Panc1 (cell line): ENCODE results near the gene STX18. TPM values are rescaled to one million over a fixed set of nuclear protein-coding genes. Genes with fewer than 3 reads are reported as not detected.

Experiments used
- ATAC-seq: fragments of 200-7000 bp; cut with Tn5 transposase; 2 replicates; pipeline ENCODE4 v1.9.1; 2020; ENCODE audit warnings: mild to moderate bottlenecking, moderate library complexity
- BruUV-seq: library from RNA; stranded (reverse); fragments of 400-500 nt; replicated peaks from 2 replicates; lab custom pipeline; 2021; lab: Mats Ljungman, UMichigan
- CTCF ChIA-PET: fragments of 300-600 bp; sonication (Branson Sonifier 250); formaldehyde crosslinking; loops from one replicate; lab custom pipeline; 2022; ENCODE audit warnings: antibody characterized with exemption; lab: Charles Lee
- POLR2A ChIA-PET: fragments of 300-600 bp; sonication (Branson Sonifier 250); formaldehyde crosslinking; loops from one replicate; lab custom pipeline; 2022; ENCODE audit warnings: antibody characterized with exemption; lab: Charles Lee
- DNase-seq: peaks from one replicate; pipeline ENCODE4 v3.0.0-alpha.2; 2010; ENCODE audit warnings: low read depth, low spot score
- H3K27ac ChIP-seq: 2 replicates; pipeline ENCODE4 v1.5.1; 2011; ENCODE audit warnings: mild to moderate bottlenecking, low read length, inconsistent platforms
- H3K27me3 ChIP-seq: fragments of 200-500 bp; sonication (Bioruptor generic); 2 replicates; pipeline ENCODE4 v1.6.0; 2014; ENCODE audit warnings: low read length, inconsistent platforms; ENCODE audit not compliant: control insufficient read depth, insufficient read depth
- H3K36me3 ChIP-seq: fragments of 200-500 bp; sonication (Bioruptor generic); 2 replicates; pipeline ENCODE4 v1.5.1; 2014; ENCODE audit warnings: inconsistent platforms, mild to moderate bottlenecking, low read length, moderate library complexity; ENCODE audit not compliant: control insufficient read depth, insufficient read depth
- H3K4me1 ChIP-seq: 2 replicates; pipeline ENCODE4 v1.5.1; 2011; ENCODE audit warnings: inconsistent platforms, mild to moderate bottlenecking, low read length, moderate library complexity; ENCODE audit not compliant: control insufficient read depth, insufficient read depth
- H3K4me3 ChIP-seq, 2 experiments: 2 replicates each; pipeline ENCODE4 v1.5.1; 2011 to 2012; ENCODE audit warnings: low read depth in 2 of 2, low read length in 2 of 2, mild to moderate bottlenecking in 2 of 2, inconsistent platforms in 1 of 2, moderate library complexity in 1 of 2
- H3K9me3 ChIP-seq: fragments of 200-500 bp; sonication (Bioruptor generic); 2 replicates; pipeline ENCODE4 v1.5.1; 2014; ENCODE audit warnings: low read depth, mild to moderate bottlenecking, inconsistent platforms, low read length, moderate library complexity; ENCODE audit not compliant: control insufficient read depth, insufficient read depth
- POLR2AphosphoS5 ChIP-seq: IDR thresholded peaks from 2 replicates; pipeline ENCODE4 v1.6.1; 2012; ENCODE audit warnings: mild to moderate bottlenecking, low read depth, low read length, moderate library complexity
- REST ChIP-seq, 2 experiments: IDR thresholded peaks; 2 replicates each; pipeline ENCODE4 v1.6.1; 2011 to 2012; ENCODE audit warnings: low read depth in 2 of 2, control low read depth in 1 of 2, low read length in 1 of 2, mild to moderate bottlenecking in 1 of 2, moderate library complexity in 1 of 2; ENCODE audit not compliant: insufficient read depth in 1 of 2
- SIN3A ChIP-seq: IDR thresholded peaks from 2 replicates; pipeline ENCODE4 v1.6.1; 2012; ENCODE audit warnings: low read depth, mild to moderate bottlenecking, low read length, moderate library complexity, borderline replicate concordance; ENCODE audit not compliant: insufficient read depth
- TCF7L2 ChIP-seq: IDR thresholded peaks from 2 replicates; pipeline ENCODE4 v1.6.1; 2011; ENCODE audit warnings: mild to moderate bottlenecking, low read depth, low read length, inconsistent platforms
- in situ Hi-C: cut with HindIII; loops from 2 replicates; pipeline ENCODE4 v1.10.0; 2016; ENCODE audit warnings: low sequenced_read_pairs, low pct_unique_long_range_greater_than_20kb
- intact Hi-C: fragments of 100-400 bp; cut with micrococcal nuclease; formaldehyde crosslinking; loops from one replicate; pipeline ENCODE4 v1.10.0; 2022; ENCODE audit not compliant: unreplicated experiment
- total RNA-seq: library from RNA; stranded (reverse); gene quantifications from one replicate; pipeline ENCODE4 v1.2.1, GENCODE V29; 2021; ENCODE audit not compliant: unreplicated experiment
- TF ChIP-seq, protein P1 (sequence below): fragments of 450-650 bp; IDR thresholded peaks from 2 replicates; pipeline ENCODE4 v1.5.1; 2017; ENCODE audit warnings: mild to moderate bottlenecking

STX18 gene
- total RNA-seq, 1 experiment from 2014 or later = 15.0 TPM

GRCh38 chr4:4440333-4441061, 101.4 kb downstream of the STX18 start:
- TF ChIP-seq REST (IDR thresholded peaks at IDR 0.05; ENCODE audit: insufficient read depth in 1 of 2, low read depth in 2 of 2, low read length in 1 of 2) (no peak), SIN3A (no peak), POLR2AphosphoS5 (no peak), TCF7L2 (no peak)
- TF ChIP-seq, protein P1, sequence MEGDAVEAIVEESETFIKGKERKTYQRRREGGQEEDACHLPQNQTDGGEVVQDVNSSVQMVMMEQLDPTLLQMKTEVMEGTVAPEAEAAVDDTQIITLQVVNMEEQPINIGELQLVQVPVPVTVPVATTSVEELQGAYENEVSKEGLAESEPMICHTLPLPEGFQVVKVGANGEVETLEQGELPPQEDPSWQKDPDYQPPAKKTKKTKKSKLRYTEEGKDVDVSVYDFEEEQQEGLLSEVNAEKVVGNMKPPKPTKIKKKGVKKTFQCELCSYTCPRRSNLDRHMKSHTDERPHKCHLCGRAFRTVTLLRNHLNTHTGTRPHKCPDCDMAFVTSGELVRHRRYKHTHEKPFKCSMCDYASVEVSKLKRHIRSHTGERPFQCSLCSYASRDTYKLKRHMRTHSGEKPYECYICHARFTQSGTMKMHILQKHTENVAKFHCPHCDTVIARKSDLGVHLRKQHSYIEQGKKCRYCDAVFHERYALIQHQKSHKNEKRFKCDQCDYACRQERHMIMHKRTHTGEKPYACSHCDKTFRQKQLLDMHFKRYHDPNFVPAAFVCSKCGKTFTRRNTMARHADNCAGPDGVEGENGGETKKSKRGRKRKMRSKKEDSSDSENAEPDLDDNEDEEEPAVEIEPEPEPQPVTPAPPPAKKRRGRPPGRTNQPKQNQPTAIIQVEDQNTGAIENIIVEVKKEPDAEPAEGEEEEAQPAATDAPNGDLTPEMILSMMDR = no peak
- intact Hi-C loops (no loop called here), in situ Hi-C loops (no loop called here)
- Histone ChIP-seq H3K27me3 (no peaks in the 10 kb centered on the region), H3K4me1 (no peaks in the 10 kb centered on the region), H3K36me3 (no peaks in the 10 kb centered on the region), H3K27ac (no peak overlapping the region), H3K4me3 (no peak overlapping the region), H3K9me3 (no peaks in the 10 kb centered on the region)
- DNase-seq (no peak), ATAC-seq (no peak)
- ChIA-PET CTCF (no interaction called here), POLR2A (no interaction called here)
- no TSS peak for BruUV-seq

- in situ Hi-C loops = no loop called here
- Histone ChIP-seq H3K27ac (no peak overlapping the region), H3K36me3 (no peaks in the 10 kb centered on the region), H3K4me3 (no peak overlapping the region), H3K4me1 (no peaks in the 10 kb centered on the region), H3K27me3 (no peaks in the 10 kb centered on the region), H3K9me3 (no peaks in the 10 kb centered on the region)
- DNase-seq = no peak
- no peak for ATAC-seq
- no TSS peak for BruUV-seq
- intact Hi-C loops = no loop called here
- ChIA-PET CTCF (interaction anchor here (0.6 kb wide), 1 partner anchor 1540 kb away, joined by 3 read pairs; no protein-coding TSS in a partner anchor), POLR2A (no interaction called here)
- TF ChIP-seq, protein P1 = no peak
- no peak for TF ChIP-seq REST (IDR thresholded peaks at IDR 0.05; ENCODE audit: insufficient read depth in 1 of 2, low read depth in 2 of 2, low read length in 1 of 2)
- no peak for TF ChIP-seq POLR2AphosphoS5
- no peak for TF ChIP-seq TCF7L2
- no peak for TF ChIP-seq SIN3A
These were observed 102.1 kb downstream of the STX18 start for GRCh38 chr4:4439782-4440181.
